ENCODE measurements around the gene PAX6.
"Not testable (repeated sequence)": the region's sequence is repeated elsewhere in the genome, so short reads cannot be mapped to it uniquely, and the experiment has no call there.

The PAX6 gene

GRCh38 chr11:31763296-31763695 is 47.8 kb downstream of the PAX6 start:
- no peak overlapping the region for H3K4me3 ChIP-seq (ENCODE audit: control insufficient read depth, low read depth, low read length)
- DNase-seq (ENCODE audit: low read depth) = no peak
- no peak for TF ChIP-seq CTCF (IDR thresholded peaks at IDR 0.05; ENCODE audit: control insufficient read depth, insufficient read depth, low read depth, low read length, missing control alignments)

GRCh38 chr11:31761636-31762035 is 49.5 kb downstream of the PAX6 start:
- no peak for TF ChIP-seq CTCF (IDR thresholded peaks at IDR 0.05; ENCODE audit: control insufficient read depth, insufficient read depth, low read depth, low read length, missing control alignments)
- H3K4me3 ChIP-seq (ENCODE audit: control insufficient read depth, low read depth, low read length) = no peak overlapping the region
- DNase-seq (ENCODE audit: low read depth) = no peak

GRCh38 chr11:31757260-31757835 is 53.8 kb downstream of the PAX6 start:
- no peak overlapping the region for H3K4me3 ChIP-seq (ENCODE audit: control insufficient read depth, low read depth, low read length)
- DNase-seq (ENCODE audit: low read depth) = no peak
- TF ChIP-seq CTCF (IDR thresholded peaks at IDR 0.05; ENCODE audit: control insufficient read depth, insufficient read depth, low read depth, low read length, missing control alignments) = no peak

- H3K4me3 ChIP-seq (ENCODE audit: control insufficient read depth, low read depth, low read length) = no peak overlapping the region
- no peak for DNase-seq (ENCODE audit: low read depth)
- TF ChIP-seq CTCF (IDR thresholded peaks at IDR 0.05; ENCODE audit: control insufficient read depth, insufficient read depth, low read depth, low read length, missing control alignments) = no peak
Measured at GRCh38 chr11:31747581-31747980, 63.5 kb downstream of the PAX6 start.

GRCh38 chr11:31740731-31741368 is 70.3 kb downstream of the PAX6 start:
- DNase-seq (ENCODE audit: low read depth); H3K4me3 ChIP-seq (ENCODE audit: control insufficient read depth, low read depth, low read length): not testable (repeated sequence)

- TF ChIP-seq CTCF (IDR thresholded peaks at IDR 0.05; ENCODE audit: control insufficient read depth, insufficient read depth, low read depth, low read length, missing control alignments) = no peak
- H3K4me3 ChIP-seq (ENCODE audit: control insufficient read depth, low read depth, low read length) = no peak overlapping the region
- no peak for DNase-seq (ENCODE audit: low read depth)
Measured at GRCh38 chr11:31740131-31740530, 71.0 kb downstream of the PAX6 start.
